ENCODE measurements around the gene CNTN3. TPM values are rescaled to one million over a fixed set of nuclear protein-coding genes. Genes with fewer than 3 reads are reported as not detected.

Gene CNTN3
- total RNA-seq, 1 donor from 2014 or later, result 11.3 TPM

DNA sequence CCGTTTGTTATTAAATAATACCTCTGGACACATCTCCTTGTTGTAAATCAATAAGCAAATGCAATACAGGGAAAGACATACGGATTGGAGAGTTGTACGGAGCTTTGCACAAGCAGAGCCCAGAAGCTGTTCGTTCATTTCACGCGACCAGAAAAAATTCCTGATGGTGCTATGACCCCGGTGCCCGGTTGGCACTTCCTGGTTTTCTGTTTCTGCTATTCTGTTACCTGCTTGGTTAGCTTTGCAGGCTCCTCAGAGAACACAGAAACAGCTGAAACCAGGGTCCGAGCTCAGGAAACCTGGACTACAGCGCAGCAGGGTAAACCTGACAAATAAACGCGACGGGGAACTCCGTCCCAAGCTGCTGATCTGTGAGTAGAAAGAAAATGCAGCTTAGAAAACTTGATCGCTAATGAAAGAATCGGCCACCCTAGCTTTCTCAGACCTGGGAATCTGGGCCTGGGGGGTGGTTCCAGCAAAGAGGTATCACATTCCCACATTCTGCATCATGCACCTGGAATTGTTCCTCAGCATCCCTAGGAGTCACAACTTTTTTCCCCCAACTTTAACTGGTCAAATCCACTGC lies 845 bp downstream of the CNTN3 start:
- H3K27ac Mint-ChIP-seq, result peak overlapping the region; percentile 82
- H3K27me3 Mint-ChIP-seq, result peaks cover 42% of the 10 kb centered on the region
- H3K36me3 Mint-ChIP-seq (ENCODE audit: insufficient read depth), result no peaks in the 10 kb centered on the region
- H3K4me1 Mint-ChIP-seq (ENCODE audit: low read depth), result peaks cover 15% of the 10 kb centered on the region
- no peak for DNase-seq (ENCODE audit: low spot score, unreplicated experiment)
- TF ChIP-seq, protein P1, sequence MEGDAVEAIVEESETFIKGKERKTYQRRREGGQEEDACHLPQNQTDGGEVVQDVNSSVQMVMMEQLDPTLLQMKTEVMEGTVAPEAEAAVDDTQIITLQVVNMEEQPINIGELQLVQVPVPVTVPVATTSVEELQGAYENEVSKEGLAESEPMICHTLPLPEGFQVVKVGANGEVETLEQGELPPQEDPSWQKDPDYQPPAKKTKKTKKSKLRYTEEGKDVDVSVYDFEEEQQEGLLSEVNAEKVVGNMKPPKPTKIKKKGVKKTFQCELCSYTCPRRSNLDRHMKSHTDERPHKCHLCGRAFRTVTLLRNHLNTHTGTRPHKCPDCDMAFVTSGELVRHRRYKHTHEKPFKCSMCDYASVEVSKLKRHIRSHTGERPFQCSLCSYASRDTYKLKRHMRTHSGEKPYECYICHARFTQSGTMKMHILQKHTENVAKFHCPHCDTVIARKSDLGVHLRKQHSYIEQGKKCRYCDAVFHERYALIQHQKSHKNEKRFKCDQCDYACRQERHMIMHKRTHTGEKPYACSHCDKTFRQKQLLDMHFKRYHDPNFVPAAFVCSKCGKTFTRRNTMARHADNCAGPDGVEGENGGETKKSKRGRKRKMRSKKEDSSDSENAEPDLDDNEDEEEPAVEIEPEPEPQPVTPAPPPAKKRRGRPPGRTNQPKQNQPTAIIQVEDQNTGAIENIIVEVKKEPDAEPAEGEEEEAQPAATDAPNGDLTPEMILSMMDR (IDR thresholded peaks at IDR 0.05; ENCODE audit: unreplicated experiment), result no peak
- H3K9me3 Mint-ChIP-seq (ENCODE audit: low read depth), result no peaks in the 10 kb centered on the region
- peak overlapping the region; percentile 83 for H3K4me3 Mint-ChIP-seq (ENCODE audit: low read depth)

DNA sequence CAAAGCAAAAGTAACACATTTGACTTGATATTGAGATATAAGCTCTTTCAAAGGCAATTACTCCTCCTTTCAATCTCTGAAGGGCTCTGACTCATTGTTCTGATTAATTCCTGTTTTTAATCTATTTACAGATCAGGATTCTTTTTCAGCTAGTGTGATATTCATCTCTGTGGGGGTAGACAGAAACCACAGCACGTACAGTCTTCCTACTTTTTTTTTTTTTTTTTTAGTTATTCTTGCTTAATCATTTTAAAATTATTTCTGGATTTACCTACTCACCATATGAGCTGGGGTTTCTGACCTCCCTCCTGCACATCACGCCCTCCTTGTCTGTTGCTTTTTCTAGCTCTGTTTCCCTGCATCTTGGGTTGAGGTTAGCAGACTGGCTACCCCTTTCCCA lies 1.4 kb downstream of the CNTN3 start:
- peaks cover 40% of the 10 kb centered on the region for H3K27me3 Mint-ChIP-seq

DNA sequence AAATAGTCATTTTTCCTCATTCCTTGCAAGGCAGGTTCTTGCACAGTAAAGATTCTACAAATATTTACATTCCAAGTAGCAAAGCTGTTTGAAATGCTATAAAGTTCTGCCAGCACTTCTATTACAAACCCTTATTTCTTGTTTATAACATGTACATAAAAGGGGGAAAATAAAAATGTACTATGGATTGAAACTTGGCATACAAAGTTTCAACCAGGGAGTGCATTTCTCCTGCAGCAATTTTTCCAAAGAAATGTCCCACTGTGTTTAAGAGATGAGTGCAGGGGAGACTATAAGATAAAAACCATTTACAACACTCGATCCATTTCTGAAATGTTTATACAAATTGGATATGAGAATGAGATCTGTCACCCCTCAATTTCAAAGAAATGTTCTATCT lies 3.3 kb downstream of the CNTN3 start:
- Mint-ChIP-seq H3K27me3 (peaks cover 28% of the 10 kb centered on the region), H3K27ac (no peak overlapping the region), H3K9me3 (ENCODE audit: low read depth) (no peaks in the 10 kb centered on the region), H3K36me3 (ENCODE audit: insufficient read depth) (no peaks in the 10 kb centered on the region), H3K4me3 (ENCODE audit: low read depth) (no peak overlapping the region), H3K4me1 (ENCODE audit: low read depth) (peaks cover 15% of the 10 kb centered on the region)
- DNase-seq (ENCODE audit: low spot score, unreplicated experiment), result no peak
- TF ChIP-seq, protein P1 (IDR thresholded peaks at IDR 0.05; ENCODE audit: unreplicated experiment), result no peak

More for the DNA sequence above, 1.4 kb downstream of the CNTN3 start:
- no peak for DNase-seq (ENCODE audit: low spot score, unreplicated experiment)
- Mint-ChIP-seq H3K9me3 (ENCODE audit: low read depth) (no peaks in the 10 kb centered on the region), H3K27ac (no peak overlapping the region), H3K4me1 (ENCODE audit: low read depth) (peaks cover 15% of the 10 kb centered on the region), H3K4me3 (ENCODE audit: low read depth) (peak overlapping the region; percentile 83), H3K36me3 (ENCODE audit: insufficient read depth) (no peaks in the 10 kb centered on the region)
- TF ChIP-seq, protein P1 (IDR thresholded peaks at IDR 0.05; ENCODE audit: unreplicated experiment), result no peak

DNA sequence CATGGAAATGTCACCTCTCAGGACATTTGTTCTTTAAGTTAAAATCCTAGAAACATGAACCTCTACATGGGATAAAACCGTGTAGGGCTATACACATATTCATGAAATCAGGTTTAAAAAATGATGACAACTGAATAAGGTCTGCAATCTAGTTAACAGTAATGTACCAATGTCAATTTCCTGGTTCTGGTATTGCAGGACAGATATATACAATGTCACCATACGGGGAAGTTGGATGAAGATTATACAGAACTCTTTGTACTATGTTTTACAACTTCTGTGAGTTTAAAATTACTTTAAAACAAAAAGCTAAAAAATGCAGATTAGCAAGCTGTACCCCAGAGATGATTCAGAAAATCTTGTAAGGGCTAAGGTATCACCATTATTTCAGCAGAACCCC lies 6.7 kb downstream of the CNTN3 start:
- no peak overlapping the region for H3K27ac Mint-ChIP-seq
- no peak overlapping the region for H3K4me3 Mint-ChIP-seq (ENCODE audit: low read depth)
- no peaks in the 10 kb centered on the region for H3K36me3 Mint-ChIP-seq (ENCODE audit: insufficient read depth)
- peaks cover 10% of the 10 kb centered on the region for H3K27me3 Mint-ChIP-seq
- DNase-seq (ENCODE audit: low spot score, unreplicated experiment), result no peak
- TF ChIP-seq, protein P1 (IDR thresholded peaks at IDR 0.05; ENCODE audit: unreplicated experiment), result no peak
- H3K4me1 Mint-ChIP-seq (ENCODE audit: low read depth), result peaks cover 10% of the 10 kb centered on the region
- peaks cover 4% of the 10 kb centered on the region for H3K9me3 Mint-ChIP-seq (ENCODE audit: low read depth)

DNA sequence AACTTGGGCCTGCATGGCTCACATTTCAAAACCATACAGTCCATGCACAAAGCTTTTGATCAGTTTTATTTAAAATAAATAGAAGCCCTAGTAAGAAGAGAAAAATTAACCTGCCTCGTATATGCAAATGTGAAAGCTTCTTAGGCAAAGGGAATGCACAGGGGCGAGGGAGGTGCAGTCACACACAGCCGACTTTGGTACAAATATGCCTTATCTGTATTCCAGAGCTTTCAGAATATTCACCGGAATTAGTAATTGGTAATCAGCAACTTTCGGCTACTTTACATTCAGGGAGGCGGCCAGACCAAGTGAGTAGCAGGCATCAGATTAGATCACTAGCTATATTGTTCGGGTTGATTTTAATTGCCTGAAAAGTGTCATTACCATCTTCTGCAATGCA lies 7.5 kb downstream of the CNTN3 start:
- DNase-seq (ENCODE audit: low spot score, unreplicated experiment), result no peak
- H3K27me3 Mint-ChIP-seq, result peaks cover 2% of the 10 kb centered on the region
- H3K9me3 Mint-ChIP-seq (ENCODE audit: low read depth), result peaks cover 4% of the 10 kb centered on the region
- TF ChIP-seq, protein P1 (IDR thresholded peaks at IDR 0.05; ENCODE audit: unreplicated experiment), result no peak
- peaks cover 6% of the 10 kb centered on the region for H3K4me1 Mint-ChIP-seq (ENCODE audit: low read depth)
- no peak overlapping the region for H3K4me3 Mint-ChIP-seq (ENCODE audit: low read depth)
- H3K36me3 Mint-ChIP-seq (ENCODE audit: insufficient read depth), result no peaks in the 10 kb centered on the region
- H3K27ac Mint-ChIP-seq, result no peak overlapping the region
